H1 (cell line): Measurements from ENCODE around the gene NOXO1. TPM values are rescaled to one million over a fixed set of nuclear protein-coding genes. Genes with fewer than 3 reads are reported as not detected.

Source experiments
- CTCF ChIA-PET: fragments of 300-600 bp; sonication (Branson Sonifier 250); formaldehyde crosslinking; loops from one replicate; lab custom pipeline; 2021; ENCODE audit not compliant: partially characterized antibody; lab: Charles Lee
- POLR2A ChIA-PET: fragments of 300-600 bp; sonication (Branson Sonifier 250); formaldehyde crosslinking; loops from one replicate; lab custom pipeline; 2021; ENCODE audit warnings: inconsistent platforms; ENCODE audit not compliant: partially characterized antibody; lab: Charles Lee
- DNase-seq, 2 experiments: peaks; one replicate each; pipeline versions ENCODE4 v3.0.0 to v3.0.0-alpha.2; 2010 to 2022; ENCODE audit warnings: low spot score in 2 of 2, low read depth in 1 of 2, mixed read lengths in 1 of 2
- FAIRE-seq: peaks from 2 replicates; lab custom pipeline; 2011; peaks lifted over from hg19 to GRCh38; lab: Jason Lieb, UNC
- H2AFZ ChIP-seq: 2 replicates; pipeline ENCODE4 v1.8.1; 2012; ENCODE audit warnings: low read length, inconsistent platforms
- H2AK5ac ChIP-seq: 2 replicates; pipeline ENCODE4 v1.6.1; 2013; ENCODE audit warnings: low read depth, low read length
- H2BK120ac ChIP-seq: replicated peaks from 2 replicates; pipeline ENCODE3; 2013; ENCODE audit warnings: low read depth, low read length, inconsistent platforms
- H2BK12ac ChIP-seq: 2 replicates; pipeline ENCODE4 v1.6.1; 2013; ENCODE audit warnings: low read depth, low read length
- H2BK15ac ChIP-seq: 2 replicates; pipeline ENCODE4 v1.6.1; 2013; ENCODE audit warnings: low read length
- H2BK20ac ChIP-seq: 2 replicates; pipeline ENCODE4 v1.6.1; 2013; ENCODE audit warnings: low read length
- H2BK5ac ChIP-seq: 2 replicates; pipeline ENCODE4 v1.6.1; 2013; ENCODE audit warnings: low read depth, low read length
- H3K14ac ChIP-seq: 2 replicates; pipeline ENCODE4 v1.6.1; 2013; ENCODE audit warnings: inconsistent platforms; ENCODE audit not compliant: insufficient read length
- H3K18ac ChIP-seq: 2 replicates; pipeline ENCODE4 v1.6.1; 2013; ENCODE audit warnings: low read length; ENCODE audit errors: extremely low read depth
- H3K23ac ChIP-seq: 2 replicates; pipeline ENCODE4 v1.6.1; 2013; ENCODE audit warnings: inconsistent platforms; ENCODE audit not compliant: insufficient read length
- H3K23me2 ChIP-seq: 2 replicates; pipeline ENCODE4 v1.6.1; 2013; ENCODE audit warnings: low read depth, low read length
- H3K27ac ChIP-seq: 2 replicates; pipeline ENCODE4 v1.6.1; 2011; ENCODE audit warnings: low read depth, low read length, inconsistent platforms
- H3K27me3 ChIP-seq, 4 experiments: replicated peaks in 1 of 4; 1 replicate in 1 of 4; 2 replicates in 3 of 4; pipeline versions ENCODE4 v1.6.1 to v1.8.1; 2011 to 2013; ENCODE audit warnings: low read length in 3 of 4, mild to moderate bottlenecking in 3 of 4, inconsistent platforms in 2 of 4, mixed read lengths in 2 of 4, moderate library complexity in 1 of 4; ENCODE audit not compliant: control insufficient read depth in 3 of 4, insufficient read depth in 3 of 4; ENCODE audit errors: extremely low read depth in 1 of 4
- H3K36me3 ChIP-seq, 4 experiments: 2 replicates each; pipeline versions ENCODE4 v1.6.1 to v1.8.1; 2011 to 2013; ENCODE audit warnings: mild to moderate bottlenecking in 4 of 4, low read length in 3 of 4, moderate library complexity in 2 of 4, control low read depth in 1 of 4, inconsistent platforms in 1 of 4; ENCODE audit not compliant: insufficient read depth in 4 of 4, control insufficient read depth in 2 of 4
- H3K4ac ChIP-seq: replicated peaks from 2 replicates; pipeline ENCODE3; 2013; ENCODE audit warnings: low read length, low read depth, mixed read lengths, inconsistent platforms; ENCODE audit not compliant: insufficient read length
- H3K4me1 ChIP-seq, 4 experiments: replicated peaks in 1 of 4; 1 replicate in 1 of 4; 2 replicates in 3 of 4; pipeline versions ENCODE4 v1.6.1 to v1.8.1; 2011 to 2013; ENCODE audit warnings: low read length in 3 of 4, inconsistent platforms in 2 of 4, mixed read lengths in 1 of 4; ENCODE audit not compliant: insufficient read depth in 4 of 4, control insufficient read depth in 3 of 4
- H3K4me2 ChIP-seq, 2 experiments: 2 replicates each; pipeline versions ENCODE4 v1.6.1 to v1.8.1; 2011 to 2013; ENCODE audit warnings: low read depth in 2 of 2, low read length in 2 of 2, control low read depth in 1 of 2, inconsistent platforms in 1 of 2, mild to moderate bottlenecking in 1 of 2; ENCODE audit not compliant: insufficient read depth in 1 of 2
- H3K4me3 ChIP-seq, 4 experiments: fragments of 200-600, 300-600 bp in 1 of 4; sonication (generic), shearing (Covaris generic), sonication (Bioruptor Twin) in 1 of 4; 2 replicates each; pipeline versions ENCODE4 v1.5.1 to v1.8.1; 2011 to 2016; ENCODE audit warnings: low read length in 4 of 4, low read depth in 3 of 4, control low read depth in 2 of 4, inconsistent platforms in 2 of 4, mild to moderate bottlenecking in 2 of 4, mixed read lengths in 1 of 4, moderate library complexity in 1 of 4; ENCODE audit not compliant: insufficient read depth in 2 of 4; ENCODE audit errors: extremely low read depth in 1 of 4
- H3K56ac ChIP-seq: replicated peaks from 2 replicates; pipeline ENCODE3; 2013; ENCODE audit warnings: low read depth, mild to moderate bottlenecking, mixed read lengths, low read length, inconsistent platforms; ENCODE audit not compliant: insufficient read length
- H3K79me1 ChIP-seq: 2 replicates; pipeline ENCODE4 v1.6.1; 2013; ENCODE audit warnings: low read depth, low read length, control low read depth
- H3K79me2 ChIP-seq, 2 experiments: 2 replicates each; pipeline versions ENCODE4 v1.6.1 to v1.8.1; 2012 to 2013; ENCODE audit warnings: low read length in 2 of 2, mild to moderate bottlenecking in 2 of 2, inconsistent platforms in 1 of 2; ENCODE audit not compliant: insufficient read depth in 2 of 2, control insufficient read depth in 1 of 2
- H3K9ac ChIP-seq, 4 experiments: replicated peaks in 1 of 4; 1 replicate in 1 of 4; 2 replicates in 3 of 4; pipeline versions ENCODE4 v1.6.1 to v1.8.1; 2011 to 2013; ENCODE audit warnings: low read depth in 3 of 4, low read length in 3 of 4, control low read depth in 2 of 4, mild to moderate bottlenecking in 2 of 4, moderate library complexity in 2 of 4, inconsistent platforms in 1 of 4; ENCODE audit errors: extremely low read depth in 1 of 4
- H3K9me3 ChIP-seq, 2 experiments: 2 replicates each; pipeline versions ENCODE4 v1.6.1 to v1.8.1; 2012 to 2013; ENCODE audit warnings: mild to moderate bottlenecking in 2 of 2, moderate library complexity in 2 of 2, control low read depth in 1 of 2, inconsistent platforms in 1 of 2, low read depth in 1 of 2, low read length in 1 of 2, mixed read lengths in 1 of 2; ENCODE audit not compliant: insufficient read depth in 2 of 2
- H4K20me1 ChIP-seq, 2 experiments: replicated peaks in 1 of 2; 2 replicates each; pipeline versions ENCODE3 to v1.8.1; 2011 to 2013; ENCODE audit warnings: inconsistent platforms in 2 of 2, low read length in 2 of 2, mild to moderate bottlenecking in 1 of 2; ENCODE audit not compliant: insufficient read depth in 2 of 2, control insufficient read depth in 1 of 2
- H4K5ac ChIP-seq: 2 replicates; pipeline ENCODE4 v1.6.1; 2013; ENCODE audit warnings: low read length, low read depth, mixed read lengths, inconsistent platforms; ENCODE audit not compliant: insufficient read length
- H4K8ac ChIP-seq: 2 replicates; pipeline ENCODE4 v1.8.0; 2013; ENCODE audit warnings: mild to moderate bottlenecking, moderate library complexity, low read length, inconsistent platforms; ENCODE audit not compliant: insufficient read depth; ENCODE audit errors: extremely low read depth
- H4K91ac ChIP-seq: replicated peaks from 2 replicates; pipeline ENCODE3; 2013; ENCODE audit warnings: low read length, mixed read lengths, inconsistent platforms; ENCODE audit not compliant: insufficient read length
- ASH2L ChIP-seq: fragments of 200-600, 300-600 bp; sonication (generic); IDR thresholded peaks from one replicate; pipeline ENCODE4 v1.7.1; 2017; ENCODE audit warnings: low read length
- EZH2 ChIP-seq: fragments of 200-600 bp; sonication (generic); IDR thresholded peaks from 2 replicates; pipeline ENCODE4 v1.7.1; 2012; ENCODE audit warnings: low read depth, mild to moderate bottlenecking, moderate library complexity, low read length, inconsistent platforms; ENCODE audit not compliant: severe bottlenecking
- FOSL1 ChIP-seq: IDR thresholded peaks from 2 replicates; pipeline ENCODE4 v1.6.1; 2011; ENCODE audit warnings: mild to moderate bottlenecking, low read depth, low read length, moderate library complexity; ENCODE audit not compliant: insufficient read depth
- JUN ChIP-seq: IDR thresholded peaks from 2 replicates; pipeline ENCODE4 v1.6.1; 2011; ENCODE audit warnings: low read depth, mild to moderate bottlenecking, improper control_type of control experiment, low read length
- ZNF274 ChIP-seq: IDR thresholded peaks from 2 replicates; pipeline ENCODE4 v1.7.0; 2012; ENCODE audit warnings: low read length, borderline replicate concordance; ENCODE audit errors: extremely low read depth
- WGBS, 2 experiments: shearing (Covaris generic) in 1 of 2; methylation state at CpG; one replicate each; pipeline versions ENCODE4 v1.1.6 to v1.1.7; 2013 to 2015; ENCODE audit warnings: low lambda C conversion rate in 2 of 2, mixed read lengths in 2 of 2, inconsistent platforms in 1 of 2, low coverage in 1 of 2, missing lambda C conversion rate in 1 of 2; ENCODE audit not compliant: insufficient replicate concordance in 2 of 2, insufficient coverage in 1 of 2, insufficient read length in 1 of 2; ENCODE audit errors: extremely low coverage in 1 of 2, missing lambda C conversion rate in 1 of 2; 5-methylcytosine and 5-hydroxymethylcytosine counted together
- polyA plus RNA-seq, 7 experiments: library from polyadenylated mRNA; depleted of rRNA in 3 of 7; stranded (reverse) in 5 of 7; unstranded in 2 of 7; fragments of >200 nt in 5 of 7; fragments of 200-250 nt in 2 of 7; gene quantifications; 1 replicate in 5 of 7; 2 replicates in 1 of 7; 4 replicates in 1 of 7; pipeline versions ENCODE4 v1.2.1 to v1.2.3, GENCODE V29; 2011 to 2013; ENCODE audit warnings: missing spikeins in 2 of 7, mixed read lengths in 2 of 7
- total RNA-seq: library from RNA; stranded (reverse); fragmentation: NEBNext Ultra II Directional; extraction: Animal tissue kit (Norgen Biotek cat#: 25700); gene quantifications from 2 replicates; pipeline ENCODE4 v1.2.1, GENCODE V29; 2021
- TF ChIP-seq, protein P1 (sequence below): IDR thresholded peaks from 2 replicates; pipeline ENCODE4 v1.6.1; 2012; ENCODE audit warnings: inconsistent platforms

Gene NOXO1
- total and polyA plus RNA-seq, 2 of the 8 experiments (the other 6 are each of a cell fraction or from before 2014, with no cell fraction given): 1.3 to 2.5 TPM

DNA sequence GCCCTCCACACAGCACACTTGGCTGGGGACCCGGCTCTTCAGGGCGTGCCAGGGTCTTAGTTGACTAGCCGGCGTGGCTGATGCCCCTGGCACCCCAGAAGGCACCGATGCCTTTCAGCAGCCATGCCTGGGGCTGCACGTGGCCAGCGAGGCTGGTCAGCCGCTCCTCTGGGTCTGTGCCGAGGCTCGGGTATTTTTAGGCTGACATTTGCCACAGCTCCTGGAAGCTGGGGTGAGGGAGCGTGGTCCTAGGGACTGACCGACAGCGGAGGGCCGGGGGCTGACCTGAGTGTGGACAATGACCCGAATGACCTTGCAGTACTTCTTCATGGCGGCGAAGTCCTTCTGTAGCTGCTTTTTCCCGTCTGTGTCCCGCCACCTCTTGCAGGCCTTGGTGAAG is 30.7 kb downstream of the NOXO1 start:
- Histone ChIP-seq H3K9ac (no peak overlapping the region), H3K14ac (no peak overlapping the region), H4K5ac (no peak overlapping the region), H3K27me3 (no peaks in the 10 kb centered on the region), H3K4me2 (no peak overlapping the region), H2BK12ac (no peak overlapping the region), H2AK5ac (no peak overlapping the region), H3K4ac (no peak overlapping the region), H4K8ac (no peak overlapping the region), H2BK15ac (no peak overlapping the region), H3K27ac (no peak overlapping the region), H3K23me2 (no peaks in the 10 kb centered on the region), H3K79me1 (no peaks in the 10 kb centered on the region), H3K4me3 (no peak overlapping the region), H3K56ac (no peak overlapping the region), H2AFZ (no peak overlapping the region)
- no peak for DNase-seq
- POLR2A ChIA-PET: interaction anchor here (0.9 to 19.8 kb wide), 3 partner anchors 7 to 20 kb away, joined by 3 to 336 read pairs (median 165); partner anchors contain the start of genes MSRB1, NDUFB10, RNF151 and RPS2
- TF ChIP-seq FOSL1: no peak
- no peak for TF ChIP-seq JUN
- no peak for TF ChIP-seq ZNF274
- no peak for TF ChIP-seq ASH2L
- TF ChIP-seq, protein P1, sequence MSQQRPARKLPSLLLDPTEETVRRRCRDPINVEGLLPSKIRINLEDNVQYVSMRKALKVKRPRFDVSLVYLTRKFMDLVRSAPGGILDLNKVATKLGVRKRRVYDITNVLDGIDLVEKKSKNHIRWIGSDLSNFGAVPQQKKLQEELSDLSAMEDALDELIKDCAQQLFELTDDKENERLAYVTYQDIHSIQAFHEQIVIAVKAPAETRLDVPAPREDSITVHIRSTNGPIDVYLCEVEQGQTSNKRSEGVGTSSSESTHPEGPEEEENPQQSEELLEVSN: no peak
- no peak for TF ChIP-seq EZH2
- TF ChIP-seq, all 59 proteins: peak for 0
- CTCF ChIA-PET: interaction anchor here (1.4 to 6.5 kb wide), 3 partner anchors 9 to 87 kb away, joined by 5 to 62 read pairs (median 7); partner anchors contain the start of gene MSRB1
- Histone ChIP-seq H3K18ac (no peak overlapping the region), H2BK20ac (no peak overlapping the region), H4K91ac (no peak overlapping the region), H2BK5ac (no peak overlapping the region), H3K4me1 (peaks cover 0 to 3% (median 0%) of the 10 kb centered on the region in 4 experiments; a peak in 3 of 7 replicates), H3K23ac (no peak overlapping the region), H3K79me2 (no peaks in the 10 kb centered on the region), H2BK120ac (no peak overlapping the region), H3K36me3 (no peaks in the 10 kb centered on the region), H3K9me3 (no peaks in the 10 kb centered on the region), H4K20me1 (peaks cover 0 to 4% of the 10 kb centered on the region in 2 experiments)
- WGBS, 2 experiments: 92% methylated on average over 19 of the region's 19 CpGs; no CpG with 5 or more reads in 1 of the 2 experiments
- FAIRE-seq: no peak
